DOHH2 (cell line): ENCODE measurements around the gene PASK.

ENCODE experiments used
- H3F3A ChIP-seq: fragments of 200-600 bp; sonication (generic), shearing (Covaris generic); 2 replicates; pipeline ENCODE4 v1.6.0; 2016; ENCODE audit warnings: antibody characterized with exemption, mild to moderate bottlenecking; ENCODE audit not compliant: control insufficient read depth, insufficient read depth
- H3K27ac ChIP-seq: fragments of 200-600 bp; sonication (generic); 2 replicates; pipeline ENCODE4 v1.5.1; 2014; ENCODE audit warnings: low read depth, mild to moderate bottlenecking, low read length, moderate library complexity
- H3K27me3 ChIP-seq: fragments of 200-600 bp; sonication (generic); 2 replicates; pipeline ENCODE4 v1.6.1; 2014; ENCODE audit warnings: mild to moderate bottlenecking, low read length, mixed read lengths; ENCODE audit not compliant: control insufficient read depth
- H3K36me3 ChIP-seq: fragments of 200-600 bp; sonication (generic); 2 replicates; pipeline ENCODE4 v1.6.1; 2014; ENCODE audit warnings: mild to moderate bottlenecking, low read length, moderate library complexity, mixed read lengths; ENCODE audit not compliant: control insufficient read depth
- H3K4me1 ChIP-seq: fragments of 200-600 bp; sonication (generic); 2 replicates; pipeline ENCODE4 v1.6.1; 2014; ENCODE audit warnings: mild to moderate bottlenecking, low read length, mixed read lengths; ENCODE audit not compliant: control insufficient read depth
- H3K4me2 ChIP-seq: fragments of 200-600 bp; sonication (generic); 2 replicates; pipeline ENCODE4 v1.6.0; 2014; ENCODE audit warnings: mild to moderate bottlenecking, low read length, moderate library complexity
- H3K4me3 ChIP-seq: fragments of 200-600 bp; sonication (generic); 2 replicates; pipeline ENCODE4 v1.5.1; 2014; ENCODE audit warnings: mild to moderate bottlenecking, low read length, mixed read lengths
- H3K79me2 ChIP-seq: fragments of 200-600 bp; sonication (generic); 2 replicates; pipeline ENCODE4 v1.6.1; 2014; ENCODE audit warnings: mild to moderate bottlenecking, low read length, mixed read lengths; ENCODE audit not compliant: control insufficient read depth
- H3K9me2 ChIP-seq: fragments of 200-600 bp; sonication (generic); replicated peaks from 2 replicates; pipeline ENCODE4 v1.6.1; 2014; ENCODE audit warnings: mild to moderate bottlenecking, low read length, mixed read lengths; ENCODE audit not compliant: control insufficient read depth
- H3K9me3 ChIP-seq: fragments of 200-600 bp; sonication (generic); 2 replicates; pipeline ENCODE4 v1.6.1; 2014; ENCODE audit warnings: antibody characterized with exemption, low read length, mixed read lengths; ENCODE audit not compliant: control insufficient read depth, insufficient read depth
- H4K20me1 ChIP-seq: fragments of 200-600 bp; sonication (generic); 2 replicates; pipeline ENCODE4 v1.6.0; 2014; ENCODE audit warnings: low read depth, mild to moderate bottlenecking, antibody characterized with exemption, low read length, moderate library complexity; ENCODE audit not compliant: control insufficient read depth, insufficient read depth
- EZH2phosphoT487 ChIP-seq: fragments of 200-600 bp; sonication (generic); IDR thresholded peaks from 2 replicates; pipeline ENCODE4 v1.6.1; 2017; ENCODE audit warnings: borderline replicate concordance, mild to moderate bottlenecking, antibody characterized with exemption, low read length, moderate library complexity, mixed read lengths
- TF ChIP-seq, protein P1 (sequence below): fragments of 200-600 bp; sonication (generic); IDR thresholded peaks from one replicate; pipeline ENCODE4 v1.5.1; 2014; ENCODE audit warnings: antibody characterized with exemption, mild to moderate bottlenecking, low read depth, low read length; ENCODE audit not compliant: poor library complexity, severe bottlenecking

The PASK gene

DNA sequence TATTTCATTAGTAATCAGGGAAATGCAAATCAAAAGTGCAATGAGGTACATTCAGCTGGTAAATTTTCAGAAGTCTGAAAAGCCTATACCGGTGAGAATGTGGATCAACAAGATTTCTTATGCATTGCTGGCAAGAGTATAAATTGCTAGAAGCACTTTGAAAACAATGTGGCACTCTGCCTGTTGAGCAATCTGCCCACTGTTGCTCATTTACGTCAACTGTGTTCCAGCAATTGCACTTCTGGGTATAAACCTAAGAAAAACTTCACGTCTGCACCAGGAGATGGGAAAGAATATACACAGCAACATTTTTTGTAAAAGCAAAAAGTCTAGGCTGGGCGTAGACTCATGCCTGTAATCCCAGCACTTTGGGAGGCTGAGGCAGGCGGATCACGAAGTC is 88.0 kb downstream of the PASK start:
- Histone ChIP-seq H4K20me1 (no peaks in the 10 kb centered on the region), H3K79me2 (no peaks in the 10 kb centered on the region), H3K4me1 (peaks cover 6% of the 10 kb centered on the region; the same call in 1 of the 2 replicates), H3K4me3 (no peak overlapping the region), H3K27ac (no peak overlapping the region), H3F3A (peaks cover 14% of the 10 kb centered on the region), H3K27me3 (peaks cover 9% of the 10 kb centered on the region; the same call in 1 of the 2 replicates), H3K36me3 (no peaks in the 10 kb centered on the region), H3K4me2 (no peak overlapping the region), H3K9me2 (no peaks in the 10 kb centered on the region), H3K9me3 (no peaks in the 10 kb centered on the region)
- TF ChIP-seq, protein P1, sequence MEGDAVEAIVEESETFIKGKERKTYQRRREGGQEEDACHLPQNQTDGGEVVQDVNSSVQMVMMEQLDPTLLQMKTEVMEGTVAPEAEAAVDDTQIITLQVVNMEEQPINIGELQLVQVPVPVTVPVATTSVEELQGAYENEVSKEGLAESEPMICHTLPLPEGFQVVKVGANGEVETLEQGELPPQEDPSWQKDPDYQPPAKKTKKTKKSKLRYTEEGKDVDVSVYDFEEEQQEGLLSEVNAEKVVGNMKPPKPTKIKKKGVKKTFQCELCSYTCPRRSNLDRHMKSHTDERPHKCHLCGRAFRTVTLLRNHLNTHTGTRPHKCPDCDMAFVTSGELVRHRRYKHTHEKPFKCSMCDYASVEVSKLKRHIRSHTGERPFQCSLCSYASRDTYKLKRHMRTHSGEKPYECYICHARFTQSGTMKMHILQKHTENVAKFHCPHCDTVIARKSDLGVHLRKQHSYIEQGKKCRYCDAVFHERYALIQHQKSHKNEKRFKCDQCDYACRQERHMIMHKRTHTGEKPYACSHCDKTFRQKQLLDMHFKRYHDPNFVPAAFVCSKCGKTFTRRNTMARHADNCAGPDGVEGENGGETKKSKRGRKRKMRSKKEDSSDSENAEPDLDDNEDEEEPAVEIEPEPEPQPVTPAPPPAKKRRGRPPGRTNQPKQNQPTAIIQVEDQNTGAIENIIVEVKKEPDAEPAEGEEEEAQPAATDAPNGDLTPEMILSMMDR, result no peak
- TF ChIP-seq EZH2phosphoT487, result no peak
